Upper lobe of left lung (tissue), 4 donors: ENCODE measurements around the gene SYNPR.

Experiments
- CTCF ChIP-seq, 6 experiments: fragments of 450-650 bp in 4 of 6; fragments of 200-600 bp in 2 of 6; sonication (generic) in 2 of 6; IDR thresholded peaks; one replicate each; pipeline ENCODE4 v1.5.1; 2016 to 2019; ENCODE audit warnings: antibody characterized with exemption in 6 of 6
- EP300 ChIP-seq, 4 donors: sonication (generic); formaldehyde crosslinking; IDR thresholded peaks; one replicate each; pipeline ENCODE4 v1.5.1; 2017; ENCODE audit warnings: antibody characterized with exemption in 4 of 4, control low read depth in 2 of 4
- POLR2A ChIP-seq, 4 donors: fragments of 450-650 bp; IDR thresholded peaks; one replicate each; pipeline ENCODE4 v1.5.1; 2016 to 2017; ENCODE audit warnings: antibody characterized with exemption in 4 of 4, mild to moderate bottlenecking in 2 of 4

GRCh38 chr3:63450023-63450422, 171.9 kb downstream of the SYNPR start:
- TF ChIP-seq CTCF (IDR thresholded peaks at IDR 0.05) (no peak), EP300 (IDR thresholded peaks at IDR 0.05) (no peak), POLR2A (IDR thresholded peaks at IDR 0.05) (no peak)
